NCI-H1105 treated with DMSO at 0.1 percent for 48 hours (cell line): ENCODE data around the gene KMT5C.

Experiments
- DNase-seq: peaks from one replicate; lab custom pipeline; 2025; lab: John Stamatoyannopoulos, UW

KMT5C gene

DNA sequence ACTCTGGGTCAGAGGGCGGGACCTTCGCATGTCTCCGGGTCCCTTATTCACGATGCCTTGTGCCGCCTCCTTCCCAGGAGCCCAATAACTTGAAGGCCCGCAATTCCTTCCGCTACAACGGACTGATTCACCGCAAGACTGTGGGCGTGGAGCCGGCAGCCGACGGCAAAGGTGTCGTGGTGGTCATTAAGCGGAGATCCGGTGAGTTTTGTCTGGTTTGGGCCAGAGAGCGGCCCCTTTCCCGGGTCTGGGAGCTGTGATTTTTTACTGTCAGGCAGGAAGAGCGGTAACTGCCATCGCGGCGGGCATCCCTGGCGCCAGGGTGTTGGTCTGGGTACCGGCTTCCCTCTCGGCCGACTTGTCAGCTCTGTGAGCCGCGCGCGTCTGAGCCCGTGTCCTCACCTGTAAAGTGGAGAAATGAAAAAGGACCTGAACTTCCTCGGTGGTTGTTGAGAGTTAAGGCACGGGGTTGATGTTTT is 46.9 kb downstream of the KMT5C start:
- no peak for DNase-seq

DNA sequence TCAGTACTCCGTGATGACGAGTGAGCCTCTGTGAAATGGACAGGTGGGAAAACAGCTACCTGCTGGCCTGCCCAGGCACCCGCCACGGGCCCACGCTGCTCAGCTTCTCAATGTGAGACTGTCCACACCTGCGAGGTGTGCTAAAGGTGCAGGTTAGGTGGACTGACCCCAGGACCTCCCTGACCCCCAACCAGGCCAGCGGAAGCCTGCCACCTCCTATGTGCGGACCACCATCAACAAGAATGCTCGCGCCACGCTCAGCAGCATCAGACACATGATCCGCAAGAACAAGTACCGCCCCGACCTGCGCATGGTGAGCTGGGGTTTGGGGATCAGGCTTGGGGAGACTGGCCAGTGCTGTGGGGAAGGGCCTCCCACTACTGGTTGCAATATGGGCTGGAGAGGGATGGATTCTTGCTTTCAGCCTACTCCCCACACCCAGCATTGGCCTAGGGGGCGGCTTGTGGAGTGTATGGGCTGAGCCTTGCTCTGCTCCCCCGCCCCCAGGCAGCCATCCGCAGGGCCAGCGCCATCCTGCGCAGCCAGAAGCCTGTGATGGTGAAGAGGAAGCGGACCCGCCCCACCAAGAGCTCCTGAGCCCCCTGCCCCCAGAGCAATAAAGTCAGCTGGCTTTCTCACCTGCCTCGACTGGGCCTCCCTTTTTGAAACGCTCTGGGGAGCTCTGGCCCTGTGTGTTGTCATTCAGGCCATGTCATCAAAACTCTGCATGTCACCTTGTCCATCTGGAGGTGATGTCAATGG is 48.2 kb downstream of the KMT5C start:
- DNase-seq = no peak

DNA sequence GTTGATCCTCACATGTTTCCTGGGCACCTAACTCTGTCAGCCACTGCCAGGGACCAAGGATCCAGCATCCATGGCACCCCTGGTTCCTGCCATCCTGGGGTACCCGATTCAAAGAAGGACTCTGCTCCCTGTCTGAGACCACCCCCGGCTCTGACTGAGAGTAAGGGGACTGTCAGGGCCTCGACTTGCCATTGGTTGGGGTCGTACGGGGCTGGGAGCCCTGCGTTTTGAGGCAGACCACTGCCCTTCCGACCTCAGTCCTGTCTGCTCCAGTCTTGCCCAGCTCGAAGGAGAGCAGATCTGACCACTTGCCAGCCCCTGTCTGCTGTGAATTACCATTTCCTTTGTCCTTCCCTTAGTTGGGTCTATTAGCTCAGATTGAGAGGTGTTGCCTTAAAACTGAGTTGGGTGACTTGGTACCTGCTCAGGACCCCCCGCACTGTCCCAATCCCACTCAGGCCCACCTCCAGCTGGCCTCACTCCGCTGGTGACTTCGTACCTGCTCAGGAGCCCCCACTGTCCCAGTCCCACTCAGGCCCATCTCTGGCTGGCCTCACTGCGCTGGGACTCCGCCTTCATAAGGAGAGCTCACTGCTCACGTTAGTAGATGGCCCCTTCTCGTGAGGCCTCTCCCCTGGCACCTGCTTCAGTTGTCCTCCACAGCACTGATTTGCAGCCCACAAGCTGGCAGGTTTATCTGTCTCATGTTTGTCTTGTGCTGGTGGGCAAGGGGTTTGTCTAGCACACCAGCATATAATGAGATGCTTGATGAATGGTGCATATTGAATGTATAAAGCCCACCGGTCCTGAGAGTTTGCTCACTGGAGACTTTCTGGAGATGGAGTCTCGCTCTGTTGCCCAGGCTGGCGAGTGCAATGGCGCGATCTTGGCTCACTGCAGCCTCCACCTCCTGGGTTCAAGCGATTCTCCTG is 50.0 kb downstream of the KMT5C start:
- DNase-seq = no peak

DNA sequence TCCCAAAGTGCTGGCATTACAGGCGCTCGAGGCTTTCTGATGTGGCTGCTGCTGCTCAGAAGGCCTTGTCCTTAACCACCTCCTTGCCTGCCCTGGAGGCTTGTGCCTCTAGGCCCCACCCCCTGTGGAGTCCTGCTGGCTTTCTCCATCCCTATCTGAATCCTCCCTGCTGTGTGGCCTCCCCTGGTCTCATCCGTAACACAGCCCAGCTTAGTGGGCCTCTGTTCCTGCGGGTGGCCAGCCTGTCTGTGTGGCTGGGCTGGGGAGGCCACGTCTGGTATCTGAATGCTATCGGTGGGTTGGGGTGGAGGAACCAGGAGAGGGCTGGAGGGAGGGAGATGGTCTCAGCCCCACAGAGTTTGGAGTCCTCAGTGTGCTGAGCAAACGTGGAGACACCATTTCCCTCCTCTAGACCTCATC is 50.8 kb downstream of the KMT5C start:
- DNase-seq = no peak

DNA sequence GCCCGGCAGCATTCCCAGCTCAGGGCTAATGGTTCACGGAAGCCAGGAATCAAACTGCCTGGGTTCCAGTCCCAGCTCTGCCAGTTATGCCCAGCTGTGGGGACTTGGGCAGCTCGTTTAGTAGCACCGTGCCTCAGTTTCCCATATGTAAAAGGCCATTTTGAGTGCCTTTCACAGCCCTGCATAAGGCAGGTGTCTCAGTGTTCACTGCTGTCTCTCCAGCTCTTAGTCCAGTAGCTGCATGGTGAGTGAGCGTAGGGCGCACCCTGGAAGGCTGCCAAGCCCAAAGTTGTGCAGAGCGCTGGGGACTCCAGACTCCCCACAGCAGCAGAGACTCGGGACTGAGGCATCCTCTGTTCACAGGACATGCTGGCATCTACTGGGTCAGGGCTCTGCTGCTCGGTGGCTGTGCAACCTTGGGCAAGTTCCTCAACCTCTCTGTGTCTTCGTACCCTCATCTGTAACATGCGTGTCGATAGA is 51.6 kb downstream of the KMT5C start:
- no peak for DNase-seq

DNA sequence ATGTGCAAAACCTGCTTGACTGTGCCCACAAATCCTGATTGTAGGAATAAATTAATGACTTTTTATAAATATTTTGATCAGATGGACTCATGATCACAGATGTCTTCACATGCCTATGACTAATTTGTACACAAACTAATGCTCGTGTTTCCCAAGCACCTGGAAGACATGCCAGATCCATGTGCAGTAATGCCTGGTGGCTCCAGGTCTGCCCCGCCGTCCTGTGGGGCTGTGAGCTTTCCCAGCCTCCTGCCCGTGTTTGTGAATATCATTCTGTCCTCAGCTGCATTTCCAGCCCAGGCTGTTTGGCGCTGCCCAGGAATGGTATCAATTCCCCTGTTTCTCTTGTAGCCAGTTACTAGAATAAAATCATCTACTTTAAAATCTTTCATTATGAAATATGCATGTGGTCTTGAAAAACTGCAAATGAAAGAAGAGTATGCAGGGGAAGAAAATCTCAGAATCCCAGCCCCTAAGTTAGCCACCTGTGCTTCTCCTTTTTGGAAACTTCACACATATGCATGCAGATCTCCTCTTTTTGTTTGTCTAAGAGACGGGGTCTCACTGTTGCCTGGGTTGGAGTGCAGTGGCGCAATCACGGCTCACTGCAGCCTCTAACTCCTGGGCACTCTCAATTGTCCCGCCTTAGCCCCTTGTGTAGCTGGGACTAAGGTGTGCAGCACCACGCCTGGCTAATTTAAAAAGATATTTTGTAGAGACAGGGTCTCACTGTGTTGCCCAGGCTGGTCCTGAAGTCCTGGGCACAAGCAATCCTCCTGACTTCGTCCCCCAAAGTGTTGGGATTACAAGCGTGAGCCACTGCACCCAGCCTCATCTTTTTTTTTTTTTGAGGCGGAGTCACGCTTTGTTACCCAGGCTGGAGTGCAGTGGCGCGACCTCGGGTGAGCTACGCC is 52.3 kb downstream of the KMT5C start:
- DNase-seq = no peak

DNA sequence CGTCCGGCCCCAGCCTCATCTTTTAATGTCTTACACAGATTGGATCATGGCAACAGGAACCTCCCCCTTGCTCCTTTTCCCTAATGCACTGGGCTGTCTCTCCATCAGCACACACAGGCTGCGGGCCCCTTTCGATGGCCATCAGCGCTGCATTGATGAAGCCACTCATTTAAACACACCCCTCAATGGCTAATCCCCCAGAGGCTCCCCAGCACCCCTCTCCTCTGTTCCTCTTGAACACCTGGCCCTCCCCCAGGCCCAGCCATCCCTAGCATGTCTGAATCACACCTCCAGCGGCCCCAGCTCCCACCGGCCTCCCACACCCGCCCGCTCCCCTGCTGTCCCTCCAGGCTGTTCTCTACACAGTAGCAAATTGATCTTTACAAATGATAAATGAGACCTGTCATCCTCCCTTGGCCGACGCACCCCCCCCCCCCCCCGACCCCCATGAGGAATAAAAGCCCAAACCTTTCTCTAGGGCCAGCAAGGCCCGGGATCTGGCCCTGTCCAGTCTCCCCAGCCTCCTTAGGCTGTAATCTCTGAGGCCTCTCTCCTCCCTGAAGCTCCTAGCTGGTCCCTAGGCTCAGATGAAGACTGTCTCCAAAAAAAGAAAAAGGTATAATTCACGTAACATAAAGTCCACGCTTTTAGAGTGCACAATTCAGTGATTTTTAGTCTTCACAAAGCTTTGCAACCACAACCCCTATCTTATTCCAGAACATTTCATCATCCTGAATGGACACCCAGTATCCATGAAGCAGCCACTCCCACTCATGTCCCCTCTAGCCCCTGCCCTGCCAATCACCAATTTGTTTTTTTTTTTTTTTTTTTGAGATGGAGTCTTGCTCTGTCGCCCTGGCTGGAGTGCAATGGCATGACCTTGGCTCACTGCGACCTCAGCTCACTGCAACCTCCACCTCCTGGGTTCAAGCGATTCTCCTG is 53.4 kb downstream of the KMT5C start:
- DNase-seq = no peak
